H54 (cell line): Measurements from ENCODE around the gene ZNF423.
"Not testable (repeated sequence)": the region's sequence is repeated elsewhere in the genome, so short reads cannot be mapped to it uniquely, and the experiment has no call there.

Source experiments
- DNase-seq: peaks from one replicate; pipeline ENCODE4 v3.0.0; 2011; ENCODE audit warnings: low spot score, mixed read lengths; ENCODE audit not compliant: insufficient read length
- FAIRE-seq: peaks from 3 replicates; lab custom pipeline; 2011; peaks lifted over from hg19 to GRCh38; lab: Jason Lieb, UNC
- POLR2A ChIP-seq: IDR thresholded peaks from 2 replicates; pipeline ENCODE4 v1.6.1; 2011; ENCODE audit warnings: low read depth, mild to moderate bottlenecking, low read length

The ZNF423 gene

DNA sequence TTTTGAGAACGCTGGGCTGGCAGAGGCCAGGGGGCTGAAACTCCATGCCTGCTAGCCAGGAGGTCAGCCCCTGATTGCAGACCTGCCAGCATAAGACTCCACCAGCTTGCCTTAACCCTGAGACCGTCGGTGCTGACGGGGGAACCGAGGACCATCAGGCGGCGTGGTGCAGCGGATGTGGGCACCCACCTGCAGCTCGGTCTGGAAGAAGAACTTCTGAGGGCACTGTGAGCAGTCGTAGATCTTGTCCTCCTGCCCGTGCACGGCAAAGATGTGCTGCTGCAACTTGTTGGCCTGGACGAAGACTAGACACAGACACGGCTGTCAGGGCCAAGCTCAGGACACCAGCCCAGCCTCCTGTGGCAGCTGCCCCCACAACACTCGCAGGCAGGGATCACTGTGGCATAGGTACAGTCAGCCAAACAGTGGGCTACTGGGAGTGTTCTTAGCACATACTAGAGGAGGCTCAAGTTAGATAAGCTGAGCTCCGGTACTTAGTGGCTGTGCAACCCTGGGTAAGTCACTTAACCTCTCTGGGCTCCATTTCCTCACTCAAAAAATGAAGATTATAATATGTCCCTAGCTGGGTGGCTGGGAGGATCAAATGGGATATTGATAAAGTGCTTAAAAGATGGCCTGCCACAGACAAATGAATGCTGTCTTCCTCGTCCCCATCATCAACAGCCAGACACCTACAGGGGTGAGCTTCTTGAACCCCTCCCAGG lies 332.3 kb downstream of the ZNF423 start:
- no peak for TF ChIP-seq POLR2A
- FAIRE-seq (no peak), DNase-seq (no peak)

DNA sequence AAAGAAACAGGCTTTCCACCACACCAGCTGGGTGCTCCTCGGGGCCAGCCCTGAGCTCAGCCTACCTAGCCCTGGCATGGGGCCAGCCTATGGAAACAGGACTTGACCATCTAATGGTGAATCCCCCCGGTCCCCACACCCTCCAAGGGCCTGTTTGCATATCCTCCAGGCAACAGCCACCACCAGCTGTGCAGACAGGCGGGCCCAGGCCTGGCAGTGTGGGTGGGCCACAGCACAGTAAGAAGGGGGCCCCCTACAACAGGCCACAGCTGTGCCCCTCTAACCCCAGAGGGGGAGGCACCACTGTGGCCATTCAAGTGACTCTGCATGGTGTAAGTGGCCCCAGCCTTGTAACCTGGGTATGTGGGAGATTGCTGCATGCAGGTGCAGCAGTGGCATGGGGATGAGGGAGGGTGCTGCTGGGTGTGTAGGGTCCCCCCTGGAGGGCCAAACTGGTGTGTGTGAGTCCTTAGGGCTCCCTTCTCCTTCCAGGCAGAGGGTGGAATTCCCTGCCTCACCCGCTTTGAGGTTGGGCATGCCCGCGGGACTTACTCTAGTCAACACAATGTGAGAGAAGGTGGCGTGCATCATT lies 334.1 kb downstream of the ZNF423 start:
- no peak for FAIRE-seq
- DNase-seq: no peak
- no peak for TF ChIP-seq POLR2A

DNA sequence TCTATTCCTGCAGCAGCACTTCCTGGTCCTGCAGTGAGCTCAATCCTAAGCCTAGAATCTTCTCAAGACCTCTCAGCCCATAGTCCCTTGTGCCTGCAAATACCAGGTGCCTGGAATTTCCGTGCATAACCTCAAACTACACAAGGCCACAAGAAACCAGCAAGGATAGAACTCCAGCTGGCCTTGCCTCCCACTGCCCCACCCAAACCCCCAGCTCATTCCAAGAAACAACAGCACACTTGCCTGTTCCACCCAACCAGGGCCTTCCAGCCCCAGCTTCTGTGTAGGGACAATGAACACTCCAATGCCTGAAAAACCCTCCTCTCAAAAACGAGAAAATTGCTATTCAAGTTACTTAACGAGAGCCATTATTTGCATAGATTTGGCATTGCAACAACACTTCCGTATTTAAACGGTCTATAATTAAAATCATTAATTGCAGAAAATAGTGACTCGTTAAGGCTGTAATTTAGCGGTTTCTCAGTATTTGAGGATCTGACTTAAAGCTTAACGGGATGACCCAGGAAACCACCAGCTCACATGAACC lies 335.3 kb downstream of the ZNF423 start:
- TF ChIP-seq POLR2A: no peak
- no peak for FAIRE-seq
- no peak for DNase-seq

DNA sequence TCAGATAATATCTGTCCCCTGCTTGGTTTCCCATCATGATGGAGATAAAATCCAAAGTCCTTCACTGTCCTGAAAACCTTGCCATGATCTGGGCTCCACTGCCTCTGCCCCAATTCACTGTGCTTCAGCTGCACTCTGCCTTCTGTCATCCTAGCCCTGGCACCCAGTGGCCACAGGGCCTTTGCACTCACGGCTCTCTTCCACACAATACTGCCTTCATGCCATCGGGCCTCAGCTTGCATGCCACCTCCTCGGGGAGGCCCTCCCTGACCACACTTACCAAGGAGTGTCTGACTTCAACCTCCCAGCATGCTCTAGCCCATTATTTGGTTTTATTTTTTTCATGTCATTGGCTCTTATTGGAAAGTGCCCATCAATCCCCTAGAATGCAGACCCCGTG lies 336.2 kb downstream of the ZNF423 start:
- no peak for TF ChIP-seq POLR2A
- DNase-seq: no peak
- no peak for FAIRE-seq

DNA sequence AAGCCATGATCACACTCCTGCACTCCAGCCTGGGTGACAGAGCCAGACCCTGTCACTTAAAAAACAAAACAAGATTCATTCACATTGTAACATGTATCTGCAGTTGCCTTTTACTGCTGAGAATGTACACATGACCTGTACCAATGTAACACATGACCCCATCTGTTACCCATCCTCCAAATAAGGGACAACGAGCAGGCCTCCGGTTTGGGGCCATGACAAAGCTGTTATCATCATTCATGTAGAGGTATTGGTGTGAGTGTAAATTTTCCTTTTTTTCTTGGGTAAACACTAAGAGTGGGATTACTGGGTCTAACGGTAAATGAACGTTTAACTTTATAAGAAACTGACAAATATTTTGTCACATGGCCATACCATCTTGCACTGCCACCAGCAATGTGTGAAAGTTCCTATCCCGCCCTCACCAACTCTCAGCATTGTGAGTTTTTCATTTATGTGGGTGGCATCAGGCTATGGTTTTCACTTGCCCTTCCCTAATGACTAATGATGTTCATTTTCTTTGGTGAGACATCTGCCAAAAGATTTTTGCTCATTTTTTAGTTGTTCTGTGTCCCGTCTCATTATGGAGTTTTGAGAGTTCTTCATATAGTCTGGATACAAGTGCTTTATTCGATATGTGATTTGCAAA lies 336.8 kb downstream of the ZNF423 start:
- FAIRE-seq (no peak), DNase-seq (no peak)
- TF ChIP-seq POLR2A: no peak

DNA sequence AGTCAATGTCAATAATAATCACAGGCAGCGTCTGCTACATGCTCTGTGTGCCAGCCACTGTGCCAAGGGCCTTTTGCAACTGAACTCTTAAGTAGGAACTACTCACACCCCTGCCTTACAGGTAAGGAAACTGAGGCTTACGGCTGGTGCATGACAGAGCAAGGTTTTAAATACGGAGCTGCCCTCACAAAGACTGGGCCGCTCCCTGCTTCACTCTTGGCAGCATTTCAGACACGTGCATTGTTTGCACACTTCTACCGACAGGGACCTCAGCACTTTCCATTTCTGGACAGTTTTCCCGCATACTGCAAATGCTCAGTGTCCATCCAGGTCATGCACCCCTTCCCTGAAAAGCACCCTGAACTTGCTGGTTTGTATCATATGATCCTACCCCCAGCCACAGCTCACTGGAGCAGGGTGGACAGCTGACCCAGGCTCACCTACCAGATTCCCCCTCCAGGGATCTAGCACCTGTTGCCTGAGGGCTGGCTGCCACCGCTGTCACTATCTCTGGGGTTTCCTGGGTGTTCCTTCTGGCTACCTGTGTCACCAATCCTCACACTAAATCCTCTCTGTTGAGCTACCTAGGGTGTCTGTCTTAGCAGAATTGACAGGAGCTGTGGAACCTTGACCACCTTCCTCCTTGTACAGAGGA lies 339.4 kb downstream of the ZNF423 start:
- FAIRE-seq (no peak), DNase-seq (no peak)
- no peak for TF ChIP-seq POLR2A

DNA sequence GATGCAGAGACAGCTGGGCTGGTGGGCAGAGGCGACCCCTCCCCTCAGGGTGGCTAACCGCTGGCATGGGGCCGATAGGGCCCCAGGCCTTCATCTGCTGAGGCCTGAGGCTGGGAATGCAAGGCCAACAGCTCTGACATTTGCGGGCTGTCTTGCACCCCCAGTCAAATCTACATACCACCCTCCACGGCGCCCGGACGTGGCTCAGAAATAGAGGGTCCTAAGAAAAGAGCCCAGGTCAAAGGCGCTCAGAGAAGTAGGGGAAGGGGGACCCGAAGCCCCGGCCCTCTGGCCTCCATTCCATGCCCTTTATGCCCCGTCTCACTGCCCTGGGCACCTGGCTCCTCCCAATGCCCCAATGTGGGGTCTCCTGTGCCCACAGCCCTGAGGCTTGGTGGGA lies 340.1 kb downstream of the ZNF423 start:
- FAIRE-seq: no peak
- TF ChIP-seq POLR2A: no peak

DNA sequence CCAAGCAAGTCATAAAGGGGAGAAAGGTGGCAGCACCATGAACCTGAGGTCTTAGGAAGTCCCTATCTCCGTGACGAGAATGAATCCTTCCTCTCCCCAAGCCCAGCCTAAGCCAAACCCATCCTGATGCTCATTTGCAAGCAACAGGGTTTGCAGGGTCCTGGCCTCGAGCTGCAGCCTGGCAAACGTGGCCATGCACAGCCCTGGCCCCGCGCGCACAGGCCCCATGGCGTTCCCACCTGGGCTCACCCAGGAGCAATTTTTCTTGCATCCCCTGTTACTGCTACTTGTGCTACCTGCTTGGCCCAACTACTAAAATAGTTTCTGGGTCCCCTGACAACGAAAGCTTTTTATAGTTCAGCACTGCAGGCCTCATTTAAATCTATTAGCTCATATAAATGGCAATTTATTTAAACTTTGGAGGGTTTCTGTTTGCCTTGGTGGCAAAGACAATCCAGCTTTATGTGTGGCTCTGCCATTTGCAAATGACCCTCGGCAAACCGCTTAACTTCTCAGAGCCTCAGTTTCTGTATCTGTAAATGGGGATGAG lies 340.8 kb downstream of the ZNF423 start:
- TF ChIP-seq POLR2A: no peak
- FAIRE-seq: no peak
- DNase-seq: no peak

More for the DNA sequence above, 340.1 kb downstream of the ZNF423 start:
- no peak for DNase-seq

DNA sequence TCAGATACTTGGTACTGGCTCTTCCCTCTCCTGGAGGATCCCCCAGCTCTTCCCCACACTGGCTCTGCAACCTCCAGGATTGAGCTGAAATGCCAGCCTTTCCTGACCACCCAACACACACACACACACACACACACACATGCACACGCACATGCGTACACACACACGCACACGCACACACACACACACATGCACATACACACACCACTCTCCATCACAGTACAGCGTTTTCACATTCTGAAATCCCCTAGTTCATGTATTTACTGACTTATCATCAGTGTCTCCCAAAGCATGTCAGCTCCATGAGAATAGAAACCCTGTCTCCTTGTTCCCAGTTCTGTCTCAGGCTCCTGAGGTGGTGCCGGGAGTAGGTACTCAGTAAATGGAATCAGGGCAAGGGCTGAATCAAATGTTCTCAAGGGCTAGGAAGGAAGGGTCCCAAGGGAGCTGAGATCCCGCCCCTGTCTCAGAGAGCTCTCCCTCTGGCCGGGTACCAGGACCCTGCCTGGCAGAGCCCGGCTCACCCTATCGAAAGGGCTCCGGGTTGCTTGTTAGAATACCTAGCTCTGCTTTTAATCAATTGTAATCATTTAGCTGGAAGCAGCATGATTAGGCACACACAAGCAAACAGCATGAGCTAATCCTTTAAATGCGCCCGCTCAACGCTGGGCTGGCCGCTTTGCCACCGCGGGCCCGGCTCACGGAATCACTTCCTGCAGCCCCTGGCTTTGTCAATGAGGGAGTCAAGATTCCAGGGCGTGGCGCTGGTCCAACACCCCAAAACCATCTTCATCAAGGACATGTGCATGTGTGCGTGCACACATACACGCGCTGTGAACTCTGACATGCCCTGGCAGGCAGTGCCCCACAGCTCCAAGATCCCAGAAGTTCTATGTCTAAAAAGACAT lies 341.6 kb downstream of the ZNF423 start:
- DNase-seq (no peak), FAIRE-seq (no peak)
- TF ChIP-seq POLR2A: no peak

DNA sequence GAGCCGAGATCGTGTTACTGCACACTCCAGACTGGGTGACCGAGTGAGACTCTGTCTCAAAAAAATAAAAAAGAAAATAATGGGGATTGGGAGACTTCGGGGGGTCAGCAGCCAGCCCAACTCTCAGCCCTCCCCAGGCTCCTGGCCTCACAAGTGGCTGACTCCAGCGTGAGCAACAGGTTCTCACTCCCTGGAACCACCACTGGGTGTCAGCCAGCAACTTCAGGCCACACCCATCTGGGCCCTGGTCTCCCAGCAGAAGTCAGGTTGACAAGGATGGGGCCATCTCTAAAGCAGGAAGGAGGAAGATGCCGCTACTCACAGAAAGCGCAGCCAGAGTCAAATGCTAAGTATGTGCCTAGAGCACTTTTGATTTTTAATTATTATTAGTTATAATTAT lies 342.9 kb downstream of the ZNF423 start:
- no peak for TF ChIP-seq POLR2A
- FAIRE-seq: no peak
- DNase-seq: no peak

DNA sequence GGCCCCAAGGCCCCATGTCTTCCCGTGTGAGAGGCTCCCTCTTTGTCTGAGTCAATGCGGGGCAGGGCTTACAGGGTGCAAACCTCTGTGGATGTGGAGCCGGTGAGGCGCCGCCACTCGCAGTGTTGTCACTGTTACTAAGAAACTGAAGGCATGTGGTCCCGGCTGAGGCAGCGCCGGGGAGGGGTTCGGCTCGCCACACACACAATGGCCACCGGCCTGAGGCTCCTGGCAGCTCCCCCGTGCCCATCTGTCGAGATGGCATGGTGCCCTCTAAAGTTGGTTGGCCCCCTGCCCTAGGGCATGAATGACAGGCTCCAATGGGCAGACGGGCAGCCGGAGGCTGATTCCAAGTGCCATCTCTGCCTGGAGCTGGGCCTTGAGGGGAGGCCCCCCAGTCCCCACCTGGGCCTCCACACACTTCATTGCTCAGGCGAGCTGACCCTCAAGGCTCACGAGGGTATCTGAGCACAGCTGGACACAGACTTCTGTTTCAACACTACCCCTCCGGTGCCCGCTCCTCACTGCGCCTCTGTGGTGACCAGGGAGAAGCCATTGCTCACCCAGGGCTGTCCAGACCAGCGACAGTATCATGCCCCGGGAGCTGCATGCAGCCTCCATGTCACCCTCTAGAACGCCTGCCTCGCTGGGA lies 345.1 kb downstream of the ZNF423 start:
- no peak for TF ChIP-seq POLR2A
- no peak for FAIRE-seq
- DNase-seq: no peak

DNA sequence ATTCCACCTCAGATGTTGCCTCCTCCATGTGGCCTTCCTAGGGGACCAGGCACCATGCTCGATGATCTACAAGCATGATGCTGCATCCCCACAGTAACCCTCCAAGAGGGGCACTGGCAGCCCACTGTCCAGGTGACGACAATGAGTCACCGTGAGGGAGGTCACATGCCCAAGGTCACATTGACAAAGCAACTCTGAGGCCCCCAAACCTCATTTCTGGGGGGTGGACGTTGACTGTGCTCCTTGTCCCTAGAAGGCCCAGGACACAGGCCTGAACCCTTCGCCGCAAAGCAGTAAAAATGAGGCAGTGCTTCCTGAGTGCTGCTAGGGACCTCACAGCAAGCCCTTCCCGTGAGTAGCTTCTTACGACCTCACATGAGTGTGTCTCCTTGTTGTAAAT lies 345.8 kb downstream of the ZNF423 start:
- FAIRE-seq (no peak), DNase-seq (no peak)
- no peak for TF ChIP-seq POLR2A

DNA sequence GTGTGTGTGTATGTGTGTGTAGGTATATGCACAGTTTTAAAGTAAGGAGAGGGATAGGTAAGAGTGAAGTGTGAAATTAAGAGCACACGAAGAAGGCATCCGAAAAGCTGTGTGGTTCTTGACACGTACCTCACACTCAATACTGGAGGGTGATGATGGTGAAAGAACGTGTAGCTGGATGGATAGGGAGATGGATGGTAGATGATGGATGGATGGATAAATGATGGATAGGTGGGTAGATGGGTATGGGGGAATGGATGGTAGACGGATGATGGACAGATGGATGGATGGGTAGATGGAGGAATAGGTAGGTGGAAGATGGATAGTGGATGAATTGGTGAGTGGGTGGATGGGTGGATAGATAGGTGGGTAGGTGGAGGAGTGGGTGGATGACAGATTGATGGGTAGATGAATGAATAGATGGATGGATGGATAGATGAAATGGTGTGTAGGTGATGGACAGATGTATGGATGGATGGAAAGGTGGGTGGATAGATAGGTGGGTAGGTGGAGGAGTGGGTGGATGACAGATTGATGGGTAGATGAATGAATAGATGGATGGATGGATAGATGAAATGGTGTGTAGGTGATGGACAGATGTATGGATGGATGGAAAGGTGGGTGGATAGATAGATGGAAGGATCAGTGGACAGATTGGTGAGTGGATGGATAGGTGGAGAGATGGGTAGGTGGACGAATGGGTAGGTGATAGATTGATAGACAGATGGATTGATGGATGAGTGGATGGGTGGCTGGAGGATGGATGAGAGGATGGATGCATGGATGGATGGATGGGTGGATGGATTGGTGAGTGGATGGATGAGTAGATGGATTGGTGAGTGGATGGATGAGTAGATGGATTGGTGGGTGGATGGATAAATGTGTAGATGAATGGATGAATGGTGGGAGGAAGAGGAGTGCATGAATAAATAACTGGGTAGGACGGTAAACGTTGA lies 349.6 kb downstream of the ZNF423 start:
- FAIRE-seq, DNase-seq: not testable (repeated sequence)
